ENCODE data around the gene FGF3.

FGF3 gene

GRCh38 chr11:69867076-69868005, 48.1 kb upstream of the FGF3 start:
- H3K4me3 ChIP-seq (ENCODE audit: low read depth in 1 of 2, low read length in 2 of 2) = no peak overlapping the region
- ATAC-seq (ENCODE audit: insufficient read depth, low read depth) (no peak), DNase-seq (no peak)
- H3K9ac ChIP-seq (ENCODE audit: low read depth, low read length) = no peak overlapping the region
- H3K36me3 ChIP-seq (ENCODE audit: insufficient read depth, low read length) = no peaks in the 10 kb centered on the region
- H3K4me1 ChIP-seq (ENCODE audit: insufficient read depth, low read length) = no peaks in the 10 kb centered on the region
- no peaks in the 10 kb centered on the region for H3K27me3 ChIP-seq (ENCODE audit: insufficient read depth, low read length, poor library complexity)
- no peaks in the 10 kb centered on the region for H3K79me2 ChIP-seq (ENCODE audit: insufficient read depth, low read length)
- no peaks in the 10 kb centered on the region for H4K20me1 ChIP-seq (ENCODE audit: insufficient read depth, low read length)
- no peaks in the 10 kb centered on the region for H3K9me3 ChIP-seq (ENCODE audit: insufficient read depth, low read length, severe bottlenecking)
- TF ChIP-seq EZH2 (IDR thresholded peaks at IDR 0.05; ENCODE audit: borderline replicate concordance, low read depth, low read length, severe bottlenecking) (no peak), CTCF (IDR thresholded peaks at IDR 0.05; ENCODE audit: borderline replicate concordance, extremely low read depth, low read length, poor library complexity, severe bottlenecking) (no peak)
- H2AFZ ChIP-seq (ENCODE audit: low read depth, low read length) = no peak overlapping the region
- no peak overlapping the region for H3K27ac ChIP-seq (ENCODE audit: low read length)
- no peak overlapping the region for H3K4me2 ChIP-seq (ENCODE audit: insufficient read depth, low read length)

GRCh38 chr11:69866648-69867047, 47.4 kb upstream of the FGF3 start:
- H3K4me2 ChIP-seq (ENCODE audit: insufficient read depth, low read length) = no peak overlapping the region
- ATAC-seq (ENCODE audit: insufficient read depth, low read depth) (no peak), DNase-seq (no peak)
- no peak for TF ChIP-seq CTCF (IDR thresholded peaks at IDR 0.05; ENCODE audit: borderline replicate concordance, extremely low read depth, low read length, poor library complexity, severe bottlenecking)
- TF ChIP-seq EZH2 (IDR thresholded peaks at IDR 0.05; ENCODE audit: borderline replicate concordance, low read depth, low read length, severe bottlenecking) = no peak
- no peak overlapping the region for H2AFZ ChIP-seq (ENCODE audit: low read depth, low read length)
- H3K79me2 ChIP-seq (ENCODE audit: insufficient read depth, low read length) = no peaks in the 10 kb centered on the region
- no peaks in the 10 kb centered on the region for H3K4me1 ChIP-seq (ENCODE audit: insufficient read depth, low read length)
- no peak overlapping the region for H3K9ac ChIP-seq (ENCODE audit: low read depth, low read length)
- H4K20me1 ChIP-seq (ENCODE audit: insufficient read depth, low read length) = no peaks in the 10 kb centered on the region
- no peaks in the 10 kb centered on the region for H3K9me3 ChIP-seq (ENCODE audit: insufficient read depth, low read length, severe bottlenecking)
- H3K27ac ChIP-seq (ENCODE audit: low read length) = no peak overlapping the region
- no peaks in the 10 kb centered on the region for H3K27me3 ChIP-seq (ENCODE audit: insufficient read depth, low read length, poor library complexity)
- H3K4me3 ChIP-seq (ENCODE audit: low read depth in 1 of 2, low read length in 2 of 2) = no peak overlapping the region
- H3K36me3 ChIP-seq (ENCODE audit: insufficient read depth, low read length) = no peaks in the 10 kb centered on the region

GRCh38 chr11:69865707-69866106, 46.5 kb upstream of the FGF3 start:
- Histone ChIP-seq H2AFZ (ENCODE audit: low read depth, low read length) (no peak overlapping the region), H3K4me2 (ENCODE audit: insufficient read depth, low read length) (no peak overlapping the region), H3K9me3 (ENCODE audit: insufficient read depth, low read length, severe bottlenecking) (no peaks in the 10 kb centered on the region), H4K20me1 (ENCODE audit: insufficient read depth, low read length) (no peaks in the 10 kb centered on the region), H3K79me2 (ENCODE audit: insufficient read depth, low read length) (no peaks in the 10 kb centered on the region), H3K36me3 (ENCODE audit: insufficient read depth, low read length) (no peaks in the 10 kb centered on the region), H3K9ac (ENCODE audit: low read depth, low read length) (no peak overlapping the region), H3K27me3 (ENCODE audit: insufficient read depth, low read length, poor library complexity) (no peaks in the 10 kb centered on the region), H3K27ac (ENCODE audit: low read length) (no peak overlapping the region), H3K4me3 (ENCODE audit: low read depth in 1 of 2, low read length in 2 of 2) (no peak overlapping the region), H3K4me1 (ENCODE audit: insufficient read depth, low read length) (no peaks in the 10 kb centered on the region)
- TF ChIP-seq EZH2 (IDR thresholded peaks at IDR 0.05; ENCODE audit: borderline replicate concordance, low read depth, low read length, severe bottlenecking) (no peak), CTCF (IDR thresholded peaks at IDR 0.05; ENCODE audit: borderline replicate concordance, extremely low read depth, low read length, poor library complexity, severe bottlenecking) (no peak)
- ATAC-seq (ENCODE audit: insufficient read depth, low read depth) = no peak
- no peak for DNase-seq
